CD4-positive, alpha-beta T cell treated with Interleukin-4 for 1 hour (primary cell): Measurements from ENCODE around the gene TACR1.

Experiments
- DNase-seq, 2 donors: peaks; one replicate each; pipeline ENCODE4 v3.0.0-alpha.2; 2020 to 2022

Gene TACR1

GRCh38 chr2:75010571-75010970 is 188.7 kb downstream of the TACR1 start:
- no peak for DNase-seq

DNA sequence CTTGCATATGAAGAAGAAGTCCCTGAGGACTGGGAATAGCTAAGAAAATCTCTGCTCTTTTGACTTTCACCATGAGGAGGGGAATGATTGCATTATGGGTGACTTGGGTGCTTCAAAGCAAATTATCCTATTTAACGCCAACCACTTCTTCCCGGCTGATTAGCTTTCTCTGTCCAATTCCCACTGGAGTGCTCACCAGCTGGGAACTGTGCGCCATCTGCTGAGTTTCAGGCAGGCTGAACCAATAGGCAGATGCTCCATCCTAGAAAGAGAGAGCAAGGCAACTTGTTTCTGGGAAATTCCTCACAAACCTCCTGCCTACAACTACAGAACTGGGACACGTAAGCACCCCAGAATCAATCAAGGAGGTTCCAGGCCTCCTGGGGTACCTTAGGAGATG is 191.5 kb downstream of the TACR1 start:
- DNase-seq = no peak

- DNase-seq = no peak
Measured at GRCh38 chr2:75007061-75007460, 192.3 kb downstream of the TACR1 start.

DNA sequence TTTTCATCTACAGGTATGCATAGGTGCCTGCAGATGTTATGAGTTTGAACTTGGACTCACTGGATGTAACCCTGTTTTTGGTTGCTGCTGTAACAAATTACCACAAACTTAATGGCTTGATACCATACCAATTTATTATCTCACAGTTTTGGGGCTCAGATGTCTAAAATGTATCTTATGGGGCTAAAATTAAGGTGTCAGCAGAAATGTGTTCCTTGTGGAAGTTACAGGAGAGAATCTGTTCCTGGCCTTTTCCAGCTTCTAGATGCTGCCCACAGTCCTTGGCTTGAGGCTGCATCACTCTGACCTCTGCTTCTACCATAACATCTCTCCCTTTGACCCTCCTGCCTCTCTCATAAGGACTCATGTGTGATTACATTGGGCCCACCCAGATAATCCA is 193.3 kb downstream of the TACR1 start:
- no peak for DNase-seq

DNA sequence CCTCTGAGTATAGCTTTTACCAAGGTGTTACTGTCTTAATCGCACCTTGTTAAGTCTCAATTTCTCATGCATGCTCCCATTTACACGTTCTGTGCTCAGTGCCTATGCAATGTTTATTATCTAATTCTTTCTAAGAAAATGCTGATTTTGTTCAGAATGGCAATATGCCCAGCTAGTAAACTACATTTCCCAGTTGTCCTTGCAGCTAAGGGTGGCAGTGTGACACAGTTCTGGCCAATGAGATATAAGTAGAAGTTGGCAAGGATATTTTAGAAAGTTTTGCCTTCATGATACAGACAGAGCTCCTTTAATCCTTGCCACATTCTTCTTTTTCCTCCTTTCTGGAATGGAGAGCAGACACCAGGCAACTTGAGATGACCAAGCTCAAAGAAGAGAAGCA is 195.5 kb downstream of the TACR1 start:
- no peak for DNase-seq

DNA sequence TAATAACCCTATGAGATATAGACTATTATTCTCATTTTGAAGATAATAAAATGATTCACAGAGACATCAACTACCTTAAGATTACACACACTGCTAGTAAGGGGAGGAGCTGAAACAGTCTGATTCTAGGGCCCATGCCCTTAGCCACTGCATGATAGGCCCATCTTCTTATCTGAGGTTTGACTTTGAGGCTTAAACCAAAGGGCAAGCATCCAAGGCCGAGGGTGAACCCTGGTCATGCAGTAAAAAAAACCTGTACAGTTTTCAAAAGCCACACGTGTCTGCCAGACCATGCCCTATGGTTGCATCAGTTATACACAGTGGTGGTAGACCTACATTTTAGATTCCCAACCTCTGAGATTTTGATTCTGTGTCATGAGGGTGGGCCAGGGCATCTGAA is 196.0 kb downstream of the TACR1 start:
- no peak for DNase-seq

- no peak for DNase-seq
Measured at GRCh38 chr2:75002007-75002406, 197.3 kb downstream of the TACR1 start.

- no peak for DNase-seq
Measured at GRCh38 chr2:74999468-74999867, 199.9 kb downstream of the TACR1 start.
